ENCODE data around the gene KRT12.
"Not testable (repeated sequence)": the region's sequence is repeated elsewhere in the genome, so short reads cannot be mapped to it uniquely, and the experiment has no call there.

The KRT12 gene

GRCh38 chr17:40883626-40884334 is 16.8 kb upstream of the KRT12 start:
- DNase-seq: no peak

- no peak for DNase-seq
Observed at GRCh38 chr17:40883031-40883430, 16.0 kb upstream of the KRT12 start.

GRCh38 chr17:40879026-40879425 is 12.0 kb upstream of the KRT12 start:
- no peak for DNase-seq

- DNase-seq: no peak
Observed at GRCh38 chr17:40878044-40878443, 11.0 kb upstream of the KRT12 start.

- DNase-seq: no peak
Observed at GRCh38 chr17:40873801-40874200, 6.8 kb upstream of the KRT12 start.

- DNase-seq: no peak
Observed at GRCh38 chr17:40873255-40873654, 6.2 kb upstream of the KRT12 start.

GRCh38 chr17:40872416-40872815 is 5.4 kb upstream of the KRT12 start:
- DNase-seq: no peak

- DNase-seq: no peak
Observed at GRCh38 chr17:40871316-40871715, 4.3 kb upstream of the KRT12 start.

GRCh38 chr17:40870136-40870535 is 3.1 kb upstream of the KRT12 start:
- no peak for DNase-seq

GRCh38 chr17:40864661-40865390 is 2.2 kb downstream of the KRT12 start:
- no peak for DNase-seq

GRCh38 chr17:40862985-40863733 is 3.9 kb downstream of the KRT12 start:
- no peak for DNase-seq

GRCh38 chr17:40859536-40859935 is 7.5 kb downstream of the KRT12 start:
- no peak for DNase-seq

- not testable (repeated sequence) for DNase-seq
Observed at GRCh38 chr17:40858667-40859066, 8.4 kb downstream of the KRT12 start.

- no peak for DNase-seq
Observed at GRCh38 chr17:40857535-40857934, 9.5 kb downstream of the KRT12 start.

GRCh38 chr17:40854175-40854814 is 12.7 kb downstream of the KRT12 start:
- no peak for DNase-seq

GRCh38 chr17:40852364-40852763 is 14.7 kb downstream of the KRT12 start:
- DNase-seq: no peak

- DNase-seq: no peak
Observed at GRCh38 chr17:40850293-40850972, 16.6 kb downstream of the KRT12 start.

- no peak for DNase-seq
Observed at GRCh38 chr17:40849723-40850122, 17.3 kb downstream of the KRT12 start.

GRCh38 chr17:40848583-40849235 is 18.3 kb downstream of the KRT12 start:
- no peak for DNase-seq

GRCh38 chr17:40846515-40847144 is 20.4 kb downstream of the KRT12 start:
- DNase-seq: no peak

- no peak for DNase-seq
Observed at GRCh38 chr17:40844671-40845107, 22.3 kb downstream of the KRT12 start.

- no peak for DNase-seq
Observed at GRCh38 chr17:40843242-40843641, 23.8 kb downstream of the KRT12 start.
